Upper lobe of right lung (tissue), 1 donor: ENCODE results near the gene SMTNL2. TPM values are rescaled to one million over a fixed set of nuclear protein-coding genes. Genes with fewer than 3 reads are reported as not detected.

Source experiments
- ATAC-seq: fragments of 200-7000 bp; cut with Tn5 transposase; one replicate; pipeline ENCODE4 v1.9.1; 2020; ENCODE audit warnings: mild to moderate bottlenecking, moderate library complexity
- DNase-seq: peaks from one replicate; pipeline ENCODE4 v3.0.0-alpha.2; 2020
- H3K27ac ChIP-seq: fragments of 200-600 bp; one replicate; pipeline ENCODE4 v1.8.0; 2022
- H3K27me3 ChIP-seq: fragments of 200-600 bp; one replicate; pipeline ENCODE4 v1.8.0; 2022; ENCODE audit warnings: mild to moderate bottlenecking
- H3K36me3 ChIP-seq: fragments of 200-600 bp; one replicate; pipeline ENCODE4 v1.8.0; 2022
- H3K4me1 ChIP-seq: fragments of 200-600 bp; one replicate; pipeline ENCODE4 v1.8.0; 2022
- H3K4me3 ChIP-seq: fragments of 200-600 bp; one replicate; pipeline ENCODE4 v1.8.0; 2022; ENCODE audit warnings: mild to moderate bottlenecking
- H3K9me3 ChIP-seq: fragments of 200-600 bp; one replicate; pipeline ENCODE4 v1.8.0; 2022
- intact Hi-C: fragments of 100-400 bp; cut with DNase I; formaldehyde crosslinking; loops from one replicate; pipeline ENCODE4 v1.11.0; 2022
- total RNA-seq: library from RNA; stranded (reverse); fragmentation: NEBNext Ultra II Directional; extraction: Animal tissue kit (Norgen Biotek cat#: 25700); gene quantifications from one replicate; pipeline ENCODE4 v1.2.1, GENCODE V29; 2021
- TF ChIP-seq, protein P1 (sequence below): fragments of 200-600 bp; IDR thresholded peaks from one replicate; pipeline ENCODE4 v1.8.0; 2022; ENCODE audit warnings: antibody characterized with exemption
- donor health status: DM: no; HTN: yes; CAD: no; lungs with severe emphysema.

SMTNL2 gene
- total RNA-seq, 1 donor from 2014 or later: 2.7 TPM

DNA sequence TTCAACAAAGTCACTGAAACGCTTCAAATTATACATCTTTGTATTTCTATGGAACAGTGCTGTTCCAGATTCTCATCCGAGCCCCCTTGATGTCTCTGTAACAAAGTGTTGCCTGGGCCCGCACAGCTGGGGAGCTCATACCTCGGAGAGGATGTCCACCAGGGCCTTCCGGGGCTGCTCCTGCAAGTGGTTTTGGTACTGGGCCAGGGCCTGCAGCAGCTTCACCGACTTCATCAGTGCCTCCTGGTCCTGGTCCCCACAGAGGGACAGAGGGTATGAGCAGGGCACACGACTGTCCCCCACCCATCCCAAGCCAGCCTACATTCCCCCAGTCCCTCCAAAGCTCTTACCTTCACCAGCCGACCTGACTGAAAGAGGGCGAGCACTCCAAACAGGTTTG, 30.7 kb upstream of the SMTNL2 start:
- no peak overlapping the region for H3K27ac ChIP-seq
- H3K36me3 ChIP-seq: peaks cover 50% of the 10 kb centered on the region
- no peaks in the 10 kb centered on the region for H3K9me3 ChIP-seq
- ATAC-seq (no peak), DNase-seq (peak; percentile 57)
- H3K4me1 ChIP-seq: peaks cover 16% of the 10 kb centered on the region
- peak overlapping the region; percentile 84 for H3K4me3 ChIP-seq
- intact Hi-C loops: no loop called here
- H3K27me3 ChIP-seq: no peaks in the 10 kb centered on the region
- TF ChIP-seq, protein P1, sequence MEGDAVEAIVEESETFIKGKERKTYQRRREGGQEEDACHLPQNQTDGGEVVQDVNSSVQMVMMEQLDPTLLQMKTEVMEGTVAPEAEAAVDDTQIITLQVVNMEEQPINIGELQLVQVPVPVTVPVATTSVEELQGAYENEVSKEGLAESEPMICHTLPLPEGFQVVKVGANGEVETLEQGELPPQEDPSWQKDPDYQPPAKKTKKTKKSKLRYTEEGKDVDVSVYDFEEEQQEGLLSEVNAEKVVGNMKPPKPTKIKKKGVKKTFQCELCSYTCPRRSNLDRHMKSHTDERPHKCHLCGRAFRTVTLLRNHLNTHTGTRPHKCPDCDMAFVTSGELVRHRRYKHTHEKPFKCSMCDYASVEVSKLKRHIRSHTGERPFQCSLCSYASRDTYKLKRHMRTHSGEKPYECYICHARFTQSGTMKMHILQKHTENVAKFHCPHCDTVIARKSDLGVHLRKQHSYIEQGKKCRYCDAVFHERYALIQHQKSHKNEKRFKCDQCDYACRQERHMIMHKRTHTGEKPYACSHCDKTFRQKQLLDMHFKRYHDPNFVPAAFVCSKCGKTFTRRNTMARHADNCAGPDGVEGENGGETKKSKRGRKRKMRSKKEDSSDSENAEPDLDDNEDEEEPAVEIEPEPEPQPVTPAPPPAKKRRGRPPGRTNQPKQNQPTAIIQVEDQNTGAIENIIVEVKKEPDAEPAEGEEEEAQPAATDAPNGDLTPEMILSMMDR: no peak

DNA sequence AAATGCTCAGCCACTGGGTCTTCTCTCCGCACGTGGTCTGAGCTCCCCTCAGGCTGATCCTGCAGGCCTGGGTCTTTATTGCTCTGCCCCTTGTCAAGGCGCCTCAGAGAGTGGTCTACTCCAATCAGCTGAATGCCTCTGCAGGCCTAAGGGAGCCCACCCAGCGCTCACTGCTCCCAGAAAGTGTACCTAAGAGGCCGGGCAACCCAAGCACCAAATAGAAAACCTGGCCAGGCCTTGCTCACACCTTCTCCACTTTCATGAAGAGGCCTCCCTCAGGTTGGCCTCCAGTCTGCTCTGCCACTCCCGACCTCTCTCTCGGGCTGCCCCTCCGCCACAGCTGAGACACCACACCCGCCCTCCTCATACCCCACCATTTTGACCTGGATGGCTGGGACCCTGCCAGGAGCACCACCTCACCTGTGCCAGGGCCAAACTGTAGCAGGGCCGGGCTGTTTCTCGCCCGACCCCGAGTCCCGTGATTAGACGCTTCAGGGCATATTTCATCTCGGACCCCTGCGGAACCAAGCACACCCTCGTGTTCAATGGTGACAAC, 29.8 kb upstream of the SMTNL2 start:
- H3K4me1 ChIP-seq: peaks cover 16% of the 10 kb centered on the region
- H3K27me3 ChIP-seq: no peaks in the 10 kb centered on the region
- peaks cover 42% of the 10 kb centered on the region for H3K36me3 ChIP-seq
- H3K4me3 ChIP-seq: peak overlapping the region; percentile 84
- peak overlapping the region; percentile 87 for H3K27ac ChIP-seq
- TF ChIP-seq, protein P1: no peak
- ATAC-seq: no peak
- intact Hi-C loops: no loop called here
- DNase-seq: peak; percentile 62
- H3K9me3 ChIP-seq: no peaks in the 10 kb centered on the region

DNA sequence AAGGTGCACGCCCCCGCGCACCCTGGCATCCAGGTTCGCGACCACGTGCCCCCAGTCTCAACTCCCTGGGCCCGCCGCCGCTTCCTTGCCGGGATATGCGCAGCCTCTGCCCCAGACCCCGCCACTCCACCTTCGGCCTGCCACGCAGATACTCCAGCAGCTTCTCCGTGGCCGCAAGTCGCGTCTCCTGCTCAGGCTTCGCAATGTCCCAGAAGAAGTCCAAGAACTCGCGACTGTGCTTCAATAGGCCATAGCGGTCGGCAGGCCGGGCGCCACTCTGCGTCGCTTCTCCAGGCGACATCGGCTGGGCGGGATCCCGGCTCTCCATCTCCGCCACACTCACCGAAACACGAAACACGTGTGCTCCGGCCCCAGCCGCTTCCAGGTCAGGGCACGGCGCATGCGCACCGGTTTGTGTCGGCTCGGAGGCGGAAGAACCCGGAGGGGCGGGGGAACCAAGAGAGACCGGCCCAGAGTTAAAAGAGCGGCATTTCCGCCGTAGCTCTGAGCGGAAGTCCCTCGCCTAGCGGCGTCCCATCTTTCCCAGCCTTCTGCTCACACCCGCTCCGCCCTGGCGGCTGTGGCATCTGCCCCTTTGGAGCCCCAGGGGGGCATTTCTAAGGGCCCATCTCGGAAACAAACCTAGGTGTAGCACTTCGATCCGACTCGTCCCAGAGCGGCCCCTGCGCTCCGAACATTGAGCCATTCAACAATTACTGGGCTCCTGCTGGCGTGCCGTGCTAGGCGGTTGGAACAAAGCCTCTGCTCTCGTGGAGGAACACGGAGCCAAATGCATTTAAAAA, 29.1 kb upstream of the SMTNL2 start, which contains the start of gene MYBBP1A:
MYBBP1A (minus strand) TSS at position 388 of the 803 bp plus-strand sequence; CDS start at position 328, 60 bp downstream.
- ATAC-seq (peak; percentile 94), DNase-seq (peak; percentile 99)
- TF ChIP-seq, protein P1: peak; percentile 34
- intact Hi-C loops: no loop called here
- Histone ChIP-seq H3K4me1 (peaks cover 16% of the 10 kb centered on the region), H3K27ac (peak within 1 kb of the TSS; percentile 87), H3K4me3 (peak within 1 kb of the TSS; percentile 84), H3K27me3 (no peaks in the 10 kb centered on the region), H3K9me3 (no peaks in the 10 kb centered on the region), H3K36me3 (peaks cover 35% of the 10 kb centered on the region)

DNA sequence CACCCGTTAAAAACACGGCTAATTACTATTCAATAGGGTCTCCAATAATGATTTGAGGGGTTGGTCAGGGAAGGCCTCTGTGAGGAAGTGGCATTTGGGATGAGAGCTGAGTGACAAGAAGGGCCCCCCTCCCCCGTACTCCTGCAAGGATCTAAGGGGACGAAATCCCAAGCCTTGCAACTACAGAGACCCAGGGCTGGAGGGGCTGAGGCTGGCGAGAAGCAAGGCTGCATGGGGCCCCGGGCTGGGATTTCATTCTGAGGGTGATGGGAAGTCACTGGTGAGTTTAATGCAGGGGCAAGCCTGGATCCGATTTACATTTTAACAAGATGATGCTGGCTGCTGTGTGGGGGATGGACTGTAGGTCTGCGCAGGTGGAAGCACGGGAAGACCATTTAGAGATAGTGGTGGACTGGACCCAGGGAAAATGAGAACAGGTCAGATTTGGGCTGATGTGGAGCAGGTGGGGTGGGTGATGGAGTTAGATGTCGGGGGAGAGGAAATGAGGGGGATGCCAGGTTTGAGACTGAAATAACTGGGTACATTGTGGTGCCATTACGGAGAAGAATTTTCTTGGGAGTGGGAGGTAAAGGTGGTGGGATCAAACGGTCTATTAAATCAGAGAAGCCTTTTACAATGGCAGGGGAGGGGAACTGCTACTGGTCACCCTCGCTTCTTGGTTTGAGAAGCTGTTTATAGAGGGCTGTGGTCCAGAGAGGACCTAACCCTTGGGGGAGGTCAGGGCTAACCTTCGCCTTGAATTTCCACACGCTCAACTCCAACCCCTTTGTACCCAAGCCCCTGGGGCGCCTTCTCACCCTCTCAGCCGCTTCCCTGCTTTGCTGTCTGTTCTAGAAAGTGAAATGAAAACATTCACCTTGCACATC, 28.2 kb upstream of the SMTNL2 start:
- intact Hi-C loops: no loop called here
- DNase-seq (peak; percentile 51), ATAC-seq (no peak)
- peaks cover 16% of the 10 kb centered on the region for H3K4me1 ChIP-seq
- H3K4me3 ChIP-seq: peak overlapping the region; percentile 84
- H3K27ac ChIP-seq: peak overlapping the region; percentile 87
- TF ChIP-seq, protein P1: no peak
- peaks cover 26% of the 10 kb centered on the region for H3K36me3 ChIP-seq
- no peaks in the 10 kb centered on the region for H3K27me3 ChIP-seq
- H3K9me3 ChIP-seq: no peaks in the 10 kb centered on the region

DNA sequence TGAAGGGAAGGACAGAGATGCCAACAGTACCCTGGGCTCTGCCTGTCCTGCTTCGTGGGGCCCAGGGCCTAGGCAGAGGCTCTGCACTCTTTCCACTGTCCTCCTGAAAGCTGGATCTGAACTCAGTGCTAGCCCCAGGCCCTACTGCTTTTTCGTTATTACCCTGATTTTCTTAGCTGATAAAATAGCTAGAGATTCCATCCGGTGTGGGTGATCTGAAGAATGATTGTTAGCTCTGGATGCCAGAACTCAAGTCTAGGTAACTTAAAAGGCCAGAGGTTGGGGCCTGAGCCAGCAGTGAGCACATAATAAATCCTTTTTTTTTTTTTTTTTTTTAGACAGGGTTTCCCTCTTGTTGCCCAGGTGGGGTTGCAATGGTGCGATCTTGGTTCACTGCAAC, 27.3 kb upstream of the SMTNL2 start:
- TF ChIP-seq, protein P1: no peak
- DNase-seq (no peak), ATAC-seq (no peak)
- H3K27me3 ChIP-seq: no peaks in the 10 kb centered on the region
- H3K4me1 ChIP-seq: peaks cover 16% of the 10 kb centered on the region
- H3K27ac ChIP-seq: no peak overlapping the region
- intact Hi-C loops: no loop called here
- H3K36me3 ChIP-seq: peaks cover 17% of the 10 kb centered on the region
- H3K9me3 ChIP-seq: no peaks in the 10 kb centered on the region
- no peak overlapping the region for H3K4me3 ChIP-seq
